ENCODE results near the gene PTPRE. TPM values are rescaled to one million over a fixed set of nuclear protein-coding genes. Genes with fewer than 3 reads are reported as not detected.

Gene PTPRE
- total and polyA plus RNA-seq, 2 donors = 12.3 to 15.2 TPM

DNA sequence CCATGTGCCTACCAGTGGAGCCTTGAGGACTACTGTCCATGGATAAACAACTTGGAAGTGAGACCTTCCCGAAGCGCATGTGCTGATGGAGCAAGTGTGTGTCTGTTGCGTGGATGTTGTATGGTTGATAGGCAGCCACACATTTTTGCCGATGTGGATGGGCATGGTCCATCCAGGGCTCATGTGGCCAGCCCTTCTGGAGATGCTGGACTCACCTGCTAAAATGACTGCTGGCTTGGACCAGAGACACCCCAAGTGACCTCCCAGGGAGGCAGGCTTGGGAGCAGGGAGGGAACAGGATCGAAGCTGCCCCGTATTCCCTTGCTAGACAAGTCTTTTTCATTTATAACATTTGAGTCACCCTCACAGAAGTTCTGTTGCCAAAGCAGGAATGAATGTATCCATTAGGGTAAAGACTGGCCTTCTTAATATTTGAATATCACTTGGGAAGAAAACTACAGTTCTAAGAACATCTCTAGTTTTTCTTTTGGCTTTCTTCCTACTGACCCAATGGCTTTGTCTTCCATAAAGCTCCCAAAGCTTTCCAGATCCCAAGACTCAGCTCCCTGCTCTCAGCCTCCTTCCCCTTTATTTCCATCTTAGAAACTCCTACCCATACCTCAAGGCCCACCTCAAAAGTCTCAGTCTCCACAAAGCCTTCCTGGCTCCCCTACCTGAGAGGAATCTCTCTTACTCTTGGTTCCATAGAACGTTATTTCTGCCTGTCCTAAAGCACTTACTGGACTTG is 3.0 kb downstream of the PTPRE start:
- no peak for DNase-seq (ENCODE audit: low read depth in 6 of 9, low spot score in 9 of 9)
- no peaks in the 10 kb centered on the region for H3K9me3 ChIP-seq (ENCODE audit: control insufficient read depth in 2 of 2, insufficient read depth in 1 of 2, low read length in 1 of 2)
- peaks cover 0 to 2% of the 10 kb centered on the region in 2 donors for H3K4me1 ChIP-seq (ENCODE audit: control insufficient read depth in 2 of 2, insufficient read depth in 2 of 2, low read length in 2 of 2)
- H3K27ac ChIP-seq (ENCODE audit: low read depth in 1 of 2, low read length in 1 of 2) = no peak overlapping the region
- H3K4me3 ChIP-seq (ENCODE audit: low read length in 2 of 2) = no peak overlapping the region
- peaks cover 12 to 43% of the 10 kb centered on the region in 2 donors for H3K27me3 ChIP-seq (ENCODE audit: control insufficient read depth in 2 of 2, insufficient read depth in 1 of 2, low read length in 1 of 2)
- 98% methylated on average over 7 of the region's 7 CpGs for WGBS
- H3K36me3 ChIP-seq (ENCODE audit: control insufficient read depth in 2 of 2, insufficient read depth in 2 of 2, low read length in 1 of 2) = no peaks in the 10 kb centered on the region

DNA sequence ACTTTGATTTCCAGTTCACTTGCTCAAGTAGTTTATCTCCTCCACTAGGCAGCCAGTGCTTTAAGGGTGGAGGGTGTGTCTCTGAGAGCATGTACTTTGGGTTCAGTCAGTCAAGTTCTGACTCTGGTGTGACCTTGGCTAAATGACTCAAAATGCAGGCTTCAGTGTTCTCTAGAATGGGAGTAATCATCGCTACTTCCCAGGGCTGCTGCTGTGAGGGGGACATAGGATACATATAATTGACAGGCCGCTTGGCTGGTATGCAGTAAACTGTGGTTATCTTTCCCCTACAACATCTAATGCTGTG is 3.5 kb downstream of the PTPRE start:
- Histone ChIP-seq H3K36me3 (ENCODE audit: control insufficient read depth in 2 of 2, insufficient read depth in 2 of 2, low read length in 1 of 2) (no peaks in the 10 kb centered on the region), H3K4me1 (ENCODE audit: control insufficient read depth in 2 of 2, insufficient read depth in 2 of 2, low read length in 2 of 2) (peaks cover 0 to 2% of the 10 kb centered on the region in 2 donors), H3K9me3 (ENCODE audit: control insufficient read depth in 2 of 2, insufficient read depth in 1 of 2, low read length in 1 of 2) (no peaks in the 10 kb centered on the region), H3K27me3 (ENCODE audit: control insufficient read depth in 2 of 2, insufficient read depth in 1 of 2, low read length in 1 of 2) (peaks cover 12 to 39% of the 10 kb centered on the region in 2 donors), H3K4me3 (ENCODE audit: low read length in 2 of 2) (no peak overlapping the region), H3K27ac (ENCODE audit: low read depth in 1 of 2, low read length in 1 of 2) (no peak overlapping the region)
- DNase-seq (ENCODE audit: low read depth in 6 of 9, low spot score in 9 of 9) = no peak
- WGBS = 97% methylated on average over 2 of the region's 2 CpGs

DNA sequence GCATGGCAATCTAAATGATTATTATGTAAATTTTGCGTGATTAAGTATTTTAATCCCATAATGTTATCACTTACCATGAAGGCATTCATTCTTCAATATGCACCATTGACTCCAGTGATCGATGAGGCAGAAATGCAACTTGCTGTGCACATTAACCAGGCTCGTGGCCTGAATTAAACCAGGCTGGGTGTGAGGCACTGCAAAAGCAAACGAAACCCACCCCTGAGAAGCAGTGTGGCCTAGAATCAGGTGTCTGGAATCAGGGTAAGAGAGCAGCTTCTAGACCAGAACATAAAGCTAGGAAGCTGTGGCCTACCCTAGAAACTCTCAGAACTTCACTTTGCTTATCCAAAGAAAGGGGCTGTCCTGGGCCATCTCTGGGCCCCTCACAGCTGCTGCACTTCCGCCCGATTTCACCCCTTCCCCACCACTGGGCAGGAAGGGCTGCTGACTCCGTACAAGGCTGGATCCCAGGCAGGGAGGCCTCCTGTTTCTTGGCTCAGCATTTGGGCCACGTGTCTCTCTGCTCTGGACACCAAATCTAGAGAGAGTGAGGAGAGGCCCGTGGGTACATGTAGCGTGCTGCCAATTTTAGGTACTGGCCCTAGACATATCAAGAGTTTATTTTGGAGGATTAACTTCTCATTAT is 4.4 kb downstream of the PTPRE start:
- no peaks in the 10 kb centered on the region for H3K9me3 ChIP-seq (ENCODE audit: control insufficient read depth in 2 of 2, insufficient read depth in 1 of 2, low read length in 1 of 2)

DNA sequence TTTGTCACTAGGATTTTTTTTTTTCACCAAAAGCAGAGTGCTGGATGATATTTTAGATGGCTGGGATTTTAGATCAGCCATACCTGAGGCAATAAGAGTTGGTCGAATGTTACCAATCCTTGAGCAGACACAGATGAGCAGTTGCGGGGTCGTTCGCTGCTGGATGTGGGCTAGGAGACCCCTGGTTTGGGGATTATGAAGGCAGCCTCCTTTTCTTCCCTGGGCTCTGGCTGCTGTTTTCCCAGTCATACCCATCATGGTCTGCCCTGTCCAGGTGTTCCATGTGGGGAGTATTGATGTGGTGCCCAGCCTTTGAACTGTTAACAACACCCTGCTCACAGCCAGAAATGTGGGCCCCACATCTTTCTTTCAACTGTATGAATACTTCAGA is 5.0 kb downstream of the PTPRE start:
- Histone ChIP-seq H3K4me3 (ENCODE audit: low read length in 2 of 2) (no peak overlapping the region), H3K9me3 (ENCODE audit: control insufficient read depth in 2 of 2, insufficient read depth in 1 of 2, low read length in 1 of 2) (no peaks in the 10 kb centered on the region), H3K36me3 (ENCODE audit: control insufficient read depth in 2 of 2, insufficient read depth in 2 of 2, low read length in 1 of 2) (no peaks in the 10 kb centered on the region), H3K27me3 (ENCODE audit: control insufficient read depth in 2 of 2, insufficient read depth in 1 of 2, low read length in 1 of 2) (peaks cover 10 to 27% of the 10 kb centered on the region in 2 donors), H3K27ac (ENCODE audit: low read depth in 1 of 2, low read length in 1 of 2) (no peak overlapping the region), H3K4me1 (ENCODE audit: control insufficient read depth in 2 of 2, insufficient read depth in 2 of 2, low read length in 2 of 2) (peaks cover 0 to 2% of the 10 kb centered on the region in 2 donors)
- WGBS = 96% methylated on average over 4 of the region's 4 CpGs
- DNase-seq (ENCODE audit: low read depth in 6 of 9, low spot score in 9 of 9) = no peak

More for the DNA sequence above, 4.4 kb downstream of the PTPRE start:
- peaks cover 0 to 2% of the 10 kb centered on the region in 2 donors for H3K4me1 ChIP-seq (ENCODE audit: control insufficient read depth in 2 of 2, insufficient read depth in 2 of 2, low read length in 2 of 2)
- no peak overlapping the region for H3K4me3 ChIP-seq (ENCODE audit: low read length in 2 of 2)
- no peaks in the 10 kb centered on the region for H3K36me3 ChIP-seq (ENCODE audit: control insufficient read depth in 2 of 2, insufficient read depth in 2 of 2, low read length in 1 of 2)
- peaks cover 12 to 31% of the 10 kb centered on the region in 2 donors for H3K27me3 ChIP-seq (ENCODE audit: control insufficient read depth in 2 of 2, insufficient read depth in 1 of 2, low read length in 1 of 2)
- 93% methylated on average over 10 of the region's 10 CpGs for WGBS
- DNase-seq (ENCODE audit: low read depth in 6 of 9, low spot score in 9 of 9) = no peak
- no peak overlapping the region for H3K27ac ChIP-seq (ENCODE audit: low read depth in 1 of 2, low read length in 1 of 2)

DNA sequence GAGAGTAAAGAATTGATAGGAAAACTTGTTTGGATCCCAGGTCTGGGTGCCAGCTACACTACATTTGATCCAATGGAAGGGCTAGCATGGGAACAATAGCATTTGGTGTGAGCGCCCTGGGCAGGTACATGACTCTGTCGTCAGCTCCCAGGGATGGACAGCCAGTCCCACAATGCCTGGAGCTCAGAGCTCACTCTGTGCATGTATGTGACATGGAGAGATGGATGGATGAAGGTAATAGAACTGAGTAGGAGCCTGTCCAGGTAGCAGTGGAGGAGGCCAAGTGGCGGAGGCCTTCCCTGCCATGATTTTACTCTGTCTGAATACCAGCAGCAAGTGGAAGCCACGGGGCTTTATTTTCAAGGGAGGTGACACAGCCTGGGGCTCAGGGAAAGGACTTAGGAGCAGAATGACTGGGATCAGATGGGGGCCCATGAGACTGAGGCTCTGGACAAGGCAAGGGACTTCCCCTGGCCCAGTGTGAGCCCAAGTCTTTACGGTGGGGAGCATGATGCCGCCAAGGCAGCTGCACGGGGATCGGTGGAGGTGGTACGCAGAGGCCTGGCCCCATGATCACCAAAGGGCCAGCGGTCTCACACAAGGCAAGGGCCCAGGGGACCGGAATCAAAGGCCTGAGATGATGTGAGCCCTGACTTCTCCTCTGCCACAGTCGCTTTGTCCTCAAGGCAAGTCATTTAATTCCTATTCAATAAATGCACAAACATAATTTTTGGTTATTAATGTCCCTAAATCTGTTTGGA is 5.9 kb downstream of the PTPRE start:
- no peaks in the 10 kb centered on the region for H3K36me3 ChIP-seq (ENCODE audit: control insufficient read depth in 2 of 2, insufficient read depth in 2 of 2, low read length in 1 of 2)
- peaks cover 5 to 18% of the 10 kb centered on the region in 2 donors for H3K27me3 ChIP-seq (ENCODE audit: control insufficient read depth in 2 of 2, insufficient read depth in 1 of 2, low read length in 1 of 2)
- no peaks in the 10 kb centered on the region for H3K9me3 ChIP-seq (ENCODE audit: control insufficient read depth in 2 of 2, insufficient read depth in 1 of 2, low read length in 1 of 2)
- DNase-seq (ENCODE audit: low read depth in 6 of 9, low spot score in 9 of 9) = no peak
- H3K4me1 ChIP-seq (ENCODE audit: control insufficient read depth in 2 of 2, insufficient read depth in 2 of 2, low read length in 2 of 2) = peaks cover 0 to 2% of the 10 kb centered on the region in 2 donors
- 97% methylated on average over 12 of the region's 12 CpGs for WGBS
- no peak overlapping the region for H3K27ac ChIP-seq (ENCODE audit: low read depth in 1 of 2, low read length in 1 of 2)
- H3K4me3 ChIP-seq (ENCODE audit: low read length in 2 of 2) = no peak overlapping the region

DNA sequence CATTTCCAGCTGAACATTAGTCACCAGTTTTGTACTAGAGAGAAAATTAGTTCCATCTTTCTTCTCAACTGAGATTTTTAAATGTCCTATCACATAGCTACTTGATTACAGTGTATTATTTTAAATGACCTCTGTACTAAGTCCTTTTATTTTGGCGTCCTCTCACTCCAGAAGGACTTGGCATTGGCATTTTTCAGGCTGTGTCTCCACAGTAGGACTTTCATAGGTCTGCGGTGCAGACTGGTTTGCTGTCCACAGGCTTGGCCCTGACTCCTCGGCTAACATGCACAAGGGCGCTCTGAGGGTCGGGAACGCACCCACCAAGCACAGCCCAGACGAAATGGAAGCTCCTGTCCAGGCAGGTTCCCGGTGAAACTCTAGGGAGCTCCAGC is 6.5 kb downstream of the PTPRE start:
- Histone ChIP-seq H3K9me3 (ENCODE audit: control insufficient read depth in 2 of 2, insufficient read depth in 1 of 2, low read length in 1 of 2) (no peaks in the 10 kb centered on the region), H3K4me1 (ENCODE audit: control insufficient read depth in 2 of 2, insufficient read depth in 2 of 2, low read length in 2 of 2) (peaks cover 0 to 2% of the 10 kb centered on the region in 2 donors), H3K4me3 (ENCODE audit: low read length in 2 of 2) (no peak overlapping the region), H3K27me3 (ENCODE audit: control insufficient read depth in 2 of 2, insufficient read depth in 1 of 2, low read length in 1 of 2) (peaks cover 2 to 12% of the 10 kb centered on the region in 2 donors), H3K27ac (ENCODE audit: low read depth in 1 of 2, low read length in 1 of 2) (no peak overlapping the region), H3K36me3 (ENCODE audit: control insufficient read depth in 2 of 2, insufficient read depth in 2 of 2, low read length in 1 of 2) (no peaks in the 10 kb centered on the region)
- DNase-seq (ENCODE audit: low read depth in 6 of 9, low spot score in 9 of 9) = no peak
- 97% methylated on average over 8 of the region's 8 CpGs for WGBS

DNA sequence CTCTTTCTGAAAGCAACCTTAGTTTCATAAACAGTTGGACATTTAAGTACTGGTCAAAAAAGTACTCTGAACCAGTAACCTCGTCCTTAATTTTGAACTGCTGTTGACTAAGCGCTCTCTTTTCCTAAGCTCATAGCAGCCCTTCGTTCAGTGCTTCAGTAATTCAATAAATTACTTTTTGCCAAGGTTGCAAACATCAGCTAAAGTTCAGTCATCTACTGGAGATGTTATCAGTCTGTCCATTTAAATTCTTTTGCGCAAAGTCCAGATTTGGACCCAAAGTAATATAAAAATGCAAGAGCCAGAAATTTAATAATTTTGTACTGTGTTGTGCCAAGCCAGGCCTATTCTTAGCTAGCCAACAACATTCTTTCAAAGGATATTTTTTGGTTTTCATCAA is 8.4 kb downstream of the PTPRE start:
- Histone ChIP-seq H3K27me3 (ENCODE audit: control insufficient read depth in 2 of 2, insufficient read depth in 1 of 2, low read length in 1 of 2) (no peaks in the 10 kb centered on the region), H3K4me1 (ENCODE audit: control insufficient read depth in 2 of 2, insufficient read depth in 2 of 2, low read length in 2 of 2) (peaks cover 0 to 2% of the 10 kb centered on the region in 2 donors), H3K36me3 (ENCODE audit: control insufficient read depth in 2 of 2, insufficient read depth in 2 of 2, low read length in 1 of 2) (no peaks in the 10 kb centered on the region), H3K9me3 (ENCODE audit: control insufficient read depth in 2 of 2, insufficient read depth in 1 of 2, low read length in 1 of 2) (no peaks in the 10 kb centered on the region), H3K4me3 (ENCODE audit: low read length in 2 of 2) (no peak overlapping the region), H3K27ac (ENCODE audit: low read depth in 1 of 2, low read length in 1 of 2) (no peak overlapping the region)
- DNase-seq (ENCODE audit: low read depth in 6 of 9, low spot score in 9 of 9) = no peak
- WGBS = 97% methylated on average over 4 of the region's 4 CpGs

DNA sequence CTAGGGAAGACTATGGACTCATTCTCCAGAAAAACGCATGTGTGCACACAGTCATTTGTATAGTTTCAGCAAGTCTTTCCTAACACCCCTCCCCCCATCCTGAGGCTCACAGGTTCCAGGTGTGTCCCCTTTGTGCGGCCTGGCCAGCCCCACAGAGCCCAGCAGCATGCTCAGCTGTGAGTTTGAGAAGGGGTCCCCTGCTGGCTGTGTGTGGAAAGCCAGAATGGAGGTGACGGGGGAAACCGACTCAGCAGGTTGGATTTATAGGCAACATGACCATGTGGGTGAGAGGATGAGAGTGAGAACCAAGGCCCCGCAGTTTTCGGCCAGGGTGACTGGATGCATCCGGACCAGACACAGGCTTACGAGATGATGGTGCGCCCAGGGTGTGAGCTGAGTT is 9.9 kb downstream of the PTPRE start:
- Histone ChIP-seq H3K27me3 (ENCODE audit: control insufficient read depth in 2 of 2, insufficient read depth in 1 of 2, low read length in 1 of 2) (no peaks in the 10 kb centered on the region), H3K9me3 (ENCODE audit: control insufficient read depth in 2 of 2, insufficient read depth in 1 of 2, low read length in 1 of 2) (no peaks in the 10 kb centered on the region), H3K27ac (ENCODE audit: low read depth in 1 of 2, low read length in 1 of 2) (no peak overlapping the region), H3K4me1 (ENCODE audit: control insufficient read depth in 2 of 2, insufficient read depth in 2 of 2, low read length in 2 of 2) (peaks cover 0 to 2% of the 10 kb centered on the region in 2 donors), H3K4me3 (ENCODE audit: low read length in 2 of 2) (no peak overlapping the region), H3K36me3 (ENCODE audit: control insufficient read depth in 2 of 2, insufficient read depth in 2 of 2, low read length in 1 of 2) (no peaks in the 10 kb centered on the region)
- no peak for DNase-seq (ENCODE audit: low read depth in 6 of 9, low spot score in 9 of 9)
- WGBS = 97% methylated on average over 9 of the region's 9 CpGs

DNA sequence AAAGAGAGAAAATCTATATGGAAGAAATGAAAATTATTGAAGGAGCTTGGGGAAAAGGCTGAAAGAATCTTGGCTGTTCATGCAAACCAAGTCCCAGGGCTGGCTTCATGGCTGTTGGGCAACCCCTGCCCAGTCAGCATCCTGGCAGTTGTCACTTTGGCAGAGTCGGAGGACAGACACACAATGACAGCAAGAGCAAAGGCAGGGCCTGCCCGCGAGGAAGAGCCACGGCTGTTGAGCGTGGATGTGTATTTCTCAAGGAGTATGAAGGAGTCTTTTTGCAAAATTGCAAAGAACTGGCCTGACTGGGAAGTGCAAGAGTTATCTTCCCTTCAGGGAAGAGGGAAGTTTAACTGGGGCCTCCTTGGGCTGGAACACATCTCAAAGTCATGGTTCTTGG is 11.7 kb downstream of the PTPRE start:
- Histone ChIP-seq H3K27me3 (ENCODE audit: control insufficient read depth in 2 of 2, insufficient read depth in 1 of 2, low read length in 1 of 2) (no peaks in the 10 kb centered on the region), H3K4me3 (ENCODE audit: low read length in 2 of 2) (no peak overlapping the region), H3K27ac (ENCODE audit: low read depth in 1 of 2, low read length in 1 of 2) (no peak overlapping the region), H3K36me3 (ENCODE audit: control insufficient read depth in 2 of 2, insufficient read depth in 2 of 2, low read length in 1 of 2) (no peaks in the 10 kb centered on the region), H3K4me1 (ENCODE audit: control insufficient read depth in 2 of 2, insufficient read depth in 2 of 2, low read length in 2 of 2) (no peaks in the 10 kb centered on the region), H3K9me3 (ENCODE audit: control insufficient read depth in 2 of 2, insufficient read depth in 1 of 2, low read length in 1 of 2) (no peaks in the 10 kb centered on the region)
- 97% methylated on average over 5 of the region's 5 CpGs for WGBS
- DNase-seq (ENCODE audit: low read depth in 6 of 9, low spot score in 9 of 9) = no peak

Data from thymus (tissue), 11 donors.